ENCODE measurements around the gene UBALD2.
"Not testable (repeated sequence)": the region's sequence is repeated elsewhere in the genome, so short reads cannot be mapped to it uniquely, and the experiment has no call there.

The UBALD2 gene

GRCh38 chr17:76264755-76265623, at the start of gene UBALD2:
Gene UBALD2 (plus strand): TSS chr17:76265348. CDS start chr17:76265506, 158 bp downstream.
- peak; percentile 99 for DNase-seq

DNA sequence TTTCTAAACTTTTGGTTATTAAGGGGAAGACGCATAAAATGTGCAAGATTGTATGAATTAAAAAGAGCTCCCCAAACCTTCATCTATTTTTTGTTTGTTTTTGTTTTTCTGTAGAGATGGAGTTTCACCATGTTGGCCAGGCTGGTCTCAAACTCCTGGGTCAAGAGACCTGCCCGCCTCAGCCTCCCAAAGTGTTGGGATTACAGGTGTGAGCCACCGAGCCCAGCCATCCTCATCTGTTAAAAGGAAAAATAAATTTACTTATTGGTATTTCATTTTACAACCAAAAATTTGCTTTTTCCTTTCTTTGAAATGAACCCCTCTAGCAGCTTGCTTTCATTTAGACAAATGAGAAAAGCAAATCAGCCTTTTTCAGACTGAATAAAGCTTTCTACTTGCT, 48.1 kb upstream of the UBALD2 start:
- DNase-seq = no peak

DNA sequence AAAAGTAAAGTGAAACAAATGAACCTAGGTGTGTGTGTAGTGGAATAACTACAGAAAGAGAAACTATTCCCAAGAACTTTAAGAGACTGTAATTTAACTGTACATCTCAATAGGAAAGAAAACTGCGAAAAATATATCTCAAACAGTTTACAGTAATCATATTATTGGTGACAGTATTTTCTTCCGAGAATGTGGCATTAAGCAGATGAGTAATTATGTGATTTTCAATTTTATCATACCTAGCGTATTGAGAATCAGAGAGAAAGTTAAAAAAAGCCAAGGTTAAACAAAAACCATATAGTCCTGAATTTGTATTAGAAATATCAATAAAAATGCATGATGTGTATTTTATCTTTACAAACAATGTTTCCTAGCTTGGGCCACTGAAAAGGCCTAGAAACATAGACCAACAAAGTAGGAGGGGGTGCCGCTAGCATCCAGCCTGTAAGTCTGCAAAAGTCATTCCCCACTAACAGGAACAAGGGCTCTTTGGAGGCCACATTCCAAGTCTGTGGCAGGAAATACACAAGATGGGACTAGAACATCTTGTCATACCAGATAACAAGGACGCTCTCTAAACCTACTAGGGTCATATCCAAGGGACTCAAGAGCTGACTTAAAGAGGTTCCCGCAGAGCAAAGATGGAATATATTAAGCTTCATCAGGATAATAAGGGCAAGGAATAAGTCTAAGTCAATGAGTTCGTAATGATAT, 45.3 kb upstream of the UBALD2 start:
- no peak for DNase-seq

GRCh38 chr17:76223802-76224201, 41.3 kb upstream of the UBALD2 start:
- no peak for DNase-seq

DNA sequence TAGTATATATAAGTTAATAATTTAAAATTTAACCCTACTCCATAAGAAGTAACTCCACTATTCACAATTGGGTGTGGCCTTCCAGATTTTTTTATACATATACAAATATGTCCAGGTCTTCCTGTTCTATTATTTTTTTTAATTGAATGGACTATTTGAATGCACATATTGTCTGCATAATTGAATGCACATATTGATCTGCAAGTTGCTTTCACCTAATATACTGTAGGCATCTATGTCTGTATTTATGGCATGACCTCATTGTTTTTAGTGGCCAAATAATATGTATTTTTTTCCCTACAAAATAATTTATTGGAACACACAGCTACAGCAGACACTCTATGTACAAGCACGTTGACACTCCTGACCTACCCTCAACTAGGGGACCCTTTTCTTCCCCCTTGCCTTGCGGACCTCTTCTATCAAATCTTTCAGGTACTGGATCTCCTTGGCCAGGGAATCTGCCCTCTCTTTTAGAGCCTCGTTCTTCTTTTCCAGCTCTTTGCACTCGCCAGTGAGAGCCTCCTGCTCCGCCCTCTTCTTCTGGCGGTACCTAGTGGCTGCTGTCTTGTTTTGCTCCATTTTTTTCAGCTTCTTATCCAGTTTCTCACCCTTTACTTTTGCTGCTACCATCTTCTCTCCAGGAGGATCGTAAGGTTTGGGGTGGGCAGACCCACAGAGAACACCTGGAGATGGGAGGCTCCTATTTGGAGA, 39.6 kb upstream of the UBALD2 start:
- not testable (repeated sequence) for DNase-seq

GRCh38 chr17:76226749-76227148, 38.4 kb upstream of the UBALD2 start:
- not testable (repeated sequence) for DNase-seq

DNA sequence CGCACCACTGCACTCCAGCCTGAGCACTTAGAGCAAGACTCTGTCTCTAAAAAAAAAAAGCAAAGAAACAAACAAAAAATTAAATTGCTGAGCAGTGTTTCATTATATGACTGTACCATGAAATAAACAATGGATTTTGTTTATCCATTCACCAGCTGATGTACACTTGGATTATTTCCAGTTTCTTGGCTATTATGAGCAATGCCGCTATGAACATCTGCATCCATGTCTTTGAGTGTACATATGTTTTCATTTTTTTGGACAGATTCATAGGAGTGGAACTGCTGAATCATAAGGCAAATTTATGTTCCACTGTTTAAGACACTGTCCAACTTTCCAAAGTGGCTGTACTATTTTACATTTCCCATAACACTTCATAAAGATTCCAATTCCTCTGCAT, 32.8 kb upstream of the UBALD2 start:
- DNase-seq = no peak

GRCh38 chr17:76233588-76234353, 31.4 kb upstream of the UBALD2 start:
- no peak for DNase-seq

DNA sequence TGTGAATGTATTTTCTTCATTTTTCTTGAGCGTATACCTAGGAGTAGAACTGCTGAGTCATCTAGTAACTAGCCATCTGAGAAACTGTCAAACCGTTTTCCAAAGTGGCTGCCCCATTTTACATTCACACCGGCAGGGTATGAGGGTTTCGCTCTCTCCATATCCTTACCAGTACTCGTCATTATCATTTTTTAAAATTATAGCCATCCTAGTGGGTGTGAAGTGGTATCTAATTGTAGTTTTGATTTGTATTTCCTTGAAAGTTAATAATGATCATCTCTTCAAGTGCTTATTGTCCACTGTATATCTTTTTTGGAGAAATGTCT, 30.8 kb upstream of the UBALD2 start:
- no peak for DNase-seq

DNA sequence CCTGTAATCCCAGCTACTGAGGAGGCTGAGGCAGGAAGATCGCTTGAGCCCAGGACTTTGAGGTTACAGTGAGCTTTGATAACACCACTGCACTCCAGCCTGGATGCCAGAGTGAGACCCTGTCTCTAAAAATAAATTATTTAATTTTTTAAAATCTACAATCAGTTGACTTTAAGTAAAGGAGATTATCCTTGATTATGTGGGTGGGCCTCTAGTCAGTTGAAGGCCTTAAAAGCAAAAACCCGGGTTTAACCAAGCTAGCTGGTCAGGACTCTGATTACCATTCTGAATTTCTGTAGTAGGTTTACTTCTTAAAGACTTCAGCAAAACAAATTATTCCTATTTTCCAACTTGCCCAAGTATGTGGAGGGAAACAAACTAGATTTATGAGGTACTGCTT, 29.3 kb upstream of the UBALD2 start:
- DNase-seq = no peak

DNA sequence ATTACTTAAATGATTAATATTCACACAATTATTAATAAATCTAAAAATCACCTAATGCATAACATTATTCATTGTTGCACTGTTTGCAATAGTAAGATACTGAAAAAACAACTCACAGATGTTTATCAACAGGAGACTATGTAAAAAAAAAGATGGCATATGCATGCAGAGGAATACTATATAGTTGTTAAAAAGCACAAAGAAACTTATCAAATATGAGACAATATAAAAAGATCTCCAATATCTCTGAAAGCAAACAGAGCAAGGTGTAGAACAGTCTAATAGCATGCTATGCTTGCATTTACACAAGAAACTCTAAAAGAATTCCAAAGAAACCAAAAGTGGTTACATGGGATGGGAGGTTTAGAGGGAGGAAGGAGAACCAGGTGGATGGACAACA, 28.5 kb upstream of the UBALD2 start:
- no peak for DNase-seq

GRCh38 chr17:76237859-76238313, 27.3 kb upstream of the UBALD2 start:
- no peak for DNase-seq

- DNase-seq = no peak
Observed at GRCh38 chr17:76238847-76239537, 26.2 kb upstream of the UBALD2 start.

DNA sequence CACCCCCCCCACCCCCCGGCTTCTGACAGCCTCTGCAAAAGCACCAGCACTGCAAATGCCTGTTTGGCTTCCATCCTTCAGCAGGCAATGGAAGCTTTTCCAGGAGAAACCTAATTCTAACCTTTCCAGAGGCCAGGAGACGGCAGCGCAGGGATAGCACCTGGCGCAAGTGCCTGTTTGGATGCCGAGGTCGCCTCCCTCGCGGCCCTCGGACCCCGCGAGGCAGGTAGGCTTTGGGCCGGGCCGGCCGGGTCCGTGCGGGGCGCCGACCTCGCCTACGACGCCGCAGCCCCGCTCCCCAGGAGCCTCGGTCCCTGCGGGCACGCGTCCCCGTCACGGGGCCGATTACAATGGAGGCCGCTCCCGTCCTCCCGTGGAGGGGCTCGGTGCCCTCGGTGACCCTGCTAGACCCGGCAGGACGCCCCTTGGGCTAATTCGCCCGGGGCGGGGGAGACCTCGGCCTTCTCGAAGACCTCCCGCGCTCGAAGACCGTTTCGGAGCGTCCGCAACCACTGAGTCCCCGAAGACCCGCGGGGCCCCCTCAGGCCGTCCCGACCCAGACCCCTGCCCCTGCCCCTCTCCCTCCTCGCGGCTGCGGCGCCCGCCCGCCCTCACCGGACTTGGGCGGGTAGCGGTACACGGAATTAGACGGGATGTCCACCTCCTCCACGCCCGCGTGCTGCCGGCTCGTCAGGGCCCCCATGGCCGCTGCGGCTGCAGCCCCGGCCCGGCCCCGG, 25.4 kb upstream of the UBALD2 start:
- DNase-seq = no peak

DNA sequence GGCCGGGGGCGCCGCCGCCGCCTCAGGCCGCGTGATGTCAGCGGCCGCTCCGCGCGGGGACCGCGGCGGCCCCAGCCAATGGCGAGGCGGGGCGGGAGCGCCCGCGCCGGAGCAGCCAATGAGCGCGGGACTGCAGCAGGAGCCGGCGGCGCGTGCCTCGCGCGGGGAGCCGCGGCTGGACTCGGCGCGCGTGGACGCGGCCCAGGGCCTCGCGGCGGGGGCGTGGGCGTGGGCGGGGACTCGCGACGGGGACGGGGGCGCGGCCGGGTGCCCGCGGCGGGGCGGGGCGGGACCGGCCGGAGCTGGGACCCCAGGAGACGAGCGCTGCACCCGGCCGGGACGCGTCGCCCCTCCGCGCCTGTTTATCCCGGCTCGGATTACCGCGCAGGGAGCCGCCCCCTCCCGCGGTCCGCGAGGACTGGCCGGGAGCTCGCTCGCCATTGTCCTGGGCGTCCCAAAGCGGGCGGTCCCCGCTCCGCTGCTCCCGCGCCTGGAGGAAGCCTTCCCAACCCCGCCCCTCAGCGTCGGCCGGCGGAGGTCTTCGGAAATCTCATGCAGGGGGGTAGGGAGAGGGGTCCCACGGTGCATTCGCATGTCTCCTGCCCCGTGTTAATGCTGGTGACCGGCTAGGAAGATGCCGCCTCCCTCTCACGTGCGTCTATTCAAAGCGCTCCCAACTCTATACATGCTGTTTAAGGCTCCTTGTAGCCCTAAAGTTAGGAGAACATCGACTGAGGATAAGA, 24.5 kb upstream of the UBALD2 start, which contains the start of gene RNF157:
Gene RNF157 (minus strand): TSS at position 33 of the 743 bp plus-strand sequence. CDS start 253 bp downstream, outside the sequence.
- peak; percentile 74 for DNase-seq

DNA sequence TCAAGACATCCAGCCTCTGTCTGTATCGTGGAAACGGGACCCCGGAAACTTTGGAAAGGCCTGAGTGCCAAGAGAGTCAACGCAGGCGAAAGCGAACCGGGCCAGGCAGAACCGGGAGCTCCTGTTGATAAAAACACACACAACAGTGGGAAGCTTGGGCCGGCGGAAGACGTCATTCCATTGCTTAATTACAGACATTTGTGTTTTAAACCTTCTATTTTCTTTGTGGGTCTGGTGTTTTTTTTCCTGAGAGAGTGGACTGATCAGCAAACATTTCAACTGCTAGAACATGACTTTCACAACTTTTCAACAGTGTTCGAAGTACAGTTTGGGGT, 24.0 kb upstream of the UBALD2 start:
- DNase-seq = no peak

- DNase-seq = no peak
Observed at GRCh38 chr17:76241691-76242255, 23.4 kb upstream of the UBALD2 start.

DNA sequence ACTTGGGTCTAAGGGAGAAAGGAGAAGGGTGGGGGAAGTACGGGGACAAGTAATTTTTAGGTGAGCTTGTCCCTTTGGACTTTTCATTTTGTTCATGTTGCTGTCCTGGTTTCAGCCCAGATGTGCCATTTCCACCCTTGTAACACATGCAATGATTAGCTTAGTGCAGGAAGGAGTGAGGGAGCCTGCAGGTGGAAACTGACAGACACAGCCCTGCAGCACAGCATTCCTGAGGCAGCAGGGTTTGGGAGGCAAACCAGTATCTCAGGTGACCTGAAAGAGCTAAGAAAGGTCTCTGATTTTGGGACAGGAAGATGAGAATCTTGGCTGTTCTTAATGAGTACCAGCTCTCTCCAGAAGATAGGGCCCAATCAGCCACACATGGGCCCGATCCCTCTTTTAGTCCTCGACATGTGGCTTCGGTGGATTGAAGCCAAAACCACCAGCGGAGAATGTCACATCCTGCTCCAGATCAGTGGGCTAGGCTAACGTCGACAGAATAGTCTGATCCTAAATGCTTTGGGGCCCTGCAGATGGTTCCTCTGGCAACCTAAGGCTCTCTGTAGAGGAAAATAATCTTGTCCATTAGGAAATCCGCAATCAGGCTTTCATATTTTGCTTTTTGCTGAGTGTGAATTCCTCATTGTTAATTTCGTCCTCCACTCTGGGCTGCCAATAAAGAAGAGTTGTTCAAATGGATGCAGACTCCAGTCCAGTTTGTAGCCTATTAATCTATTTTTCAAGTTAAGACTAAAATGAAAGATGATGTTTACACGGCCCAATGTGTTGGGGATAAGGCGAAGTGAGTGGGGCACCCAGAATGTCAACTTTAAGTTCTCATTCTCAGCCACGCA, 21.1 kb upstream of the UBALD2 start:
- no peak for DNase-seq

DNA sequence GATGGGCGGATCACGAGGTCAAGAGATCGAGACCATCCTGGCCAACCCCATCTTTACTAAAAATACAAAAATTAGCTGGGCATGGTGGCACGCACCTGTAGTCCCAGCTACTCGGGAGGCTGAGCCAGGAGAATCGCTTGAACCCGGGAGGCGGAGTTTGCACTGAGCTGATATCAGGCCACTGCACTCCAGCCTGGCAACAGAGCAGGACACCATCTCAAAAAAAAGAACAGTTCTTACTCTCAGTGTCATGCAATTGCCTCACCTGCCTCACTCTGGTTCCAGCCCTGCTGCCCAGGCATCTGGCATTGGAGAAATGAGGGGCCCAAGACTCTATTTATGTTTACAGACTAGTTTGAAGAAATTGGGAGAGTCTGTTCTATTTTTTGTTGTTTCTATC, 20.4 kb upstream of the UBALD2 start:
- DNase-seq = not testable (repeated sequence)

Measured in CD4-positive, alpha-beta T cell treated with Interleukin-15 for 1 hour (primary cell).